NCI-H2107 treated with DMSO at 0.1 percent for 48 hours (cell line): ENCODE measurements around the gene LDLRAD3.
"Not testable (repeated sequence)": the region's sequence is repeated elsewhere in the genome, so short reads cannot be mapped to it uniquely, and the experiment has no call there.

Experiments used
- DNase-seq: peaks from one replicate; lab custom pipeline; 2025; ENCODE audit not compliant: unreplicated experiment; lab: John Stamatoyannopoulos, UW

The LDLRAD3 gene

GRCh38 chr11:35943713-35944502, at the start of gene LDLRAD3:
LDLRAD3 (plus strand) TSS chr11:35944062; CDS start chr11:35944099, 37 bp downstream.
- no peak for DNase-seq

GRCh38 chr11:35897019-35897418, 46.8 kb upstream of the LDLRAD3 start:
- no peak for DNase-seq

DNA sequence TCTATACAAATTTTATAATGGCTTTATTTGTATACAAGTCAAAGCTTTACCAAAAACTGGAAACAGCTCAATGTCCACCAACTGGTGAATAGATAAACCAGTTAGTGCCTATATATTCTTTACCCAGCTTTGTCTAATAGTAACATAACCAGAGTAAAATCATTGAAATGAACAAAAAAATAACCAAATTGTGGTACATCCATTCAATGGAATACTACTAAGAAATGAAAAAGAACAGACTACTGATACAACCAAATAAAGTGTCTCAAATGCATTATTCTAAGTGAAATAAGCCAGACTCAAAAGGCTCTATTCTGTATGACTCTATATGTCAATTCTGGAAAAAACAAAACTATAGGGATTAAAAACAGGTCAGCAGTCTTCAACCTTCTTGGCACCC, 40.9 kb upstream of the LDLRAD3 start:
- no peak for DNase-seq

- DNase-seq, result no peak
Measured at GRCh38 chr11:35905646-35906276, 38.1 kb upstream of the LDLRAD3 start.

- no peak for DNase-seq
Measured at GRCh38 chr11:35906277-35906661, 37.6 kb upstream of the LDLRAD3 start.

GRCh38 chr11:35906681-35907080, 37.2 kb upstream of the LDLRAD3 start:
- no peak for DNase-seq

GRCh38 chr11:35907648-35908431, 36.0 kb upstream of the LDLRAD3 start:
- DNase-seq, result no peak

DNA sequence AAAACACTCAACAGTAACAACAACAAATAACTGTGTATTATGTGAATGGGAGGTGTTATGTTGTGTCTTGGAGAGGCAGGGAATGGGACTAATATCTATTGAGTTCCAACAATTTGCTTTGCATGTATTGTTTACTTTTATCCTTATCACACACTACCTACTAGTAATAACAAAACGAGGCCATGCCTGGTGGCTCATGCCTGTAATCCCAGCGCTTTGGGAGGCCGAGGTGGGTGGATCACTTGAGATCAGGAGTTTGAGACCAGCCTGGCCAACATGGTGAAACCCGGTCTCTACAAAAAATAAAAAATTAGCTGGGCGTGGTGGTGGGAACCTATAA, 35.5 kb upstream of the LDLRAD3 start:
- not testable (repeated sequence) for DNase-seq

DNA sequence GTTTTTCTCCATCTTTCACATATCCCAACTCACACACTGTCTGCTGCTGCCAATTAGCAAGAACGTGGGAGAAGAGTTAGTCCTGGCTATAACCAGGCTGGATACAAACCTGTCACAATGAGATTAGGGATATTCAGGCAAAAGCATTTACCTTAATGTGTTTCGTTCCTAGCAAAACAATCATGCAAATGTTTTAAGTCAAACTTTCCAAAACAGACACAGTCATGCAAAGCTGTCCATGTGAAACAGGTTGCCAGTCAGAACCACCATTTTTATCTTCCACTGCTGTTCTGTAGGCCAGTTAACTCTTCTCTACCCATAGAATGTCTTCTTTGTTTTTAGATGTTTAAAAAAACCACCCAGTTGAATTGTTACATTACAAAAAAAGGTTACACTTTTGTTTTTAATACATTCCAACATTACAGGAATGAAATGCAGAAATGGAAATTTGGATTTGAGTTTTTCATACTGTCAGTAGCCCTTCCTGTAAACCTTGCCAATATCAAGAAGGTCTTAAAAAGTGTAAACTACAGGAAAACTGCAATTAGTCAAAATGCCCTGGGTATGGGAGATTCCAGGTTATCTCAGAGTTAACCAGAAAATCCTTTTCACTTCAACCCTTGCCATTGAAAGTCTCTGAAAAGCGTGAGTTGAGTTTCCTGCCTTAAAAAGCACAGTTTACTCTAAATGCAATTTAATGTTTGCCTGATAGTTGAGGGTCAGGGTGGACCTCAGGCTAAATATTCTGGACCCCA, 34.2 kb upstream of the LDLRAD3 start:
- no peak for DNase-seq

GRCh38 chr11:35911013-35911412, 32.8 kb upstream of the LDLRAD3 start:
- DNase-seq, result no peak

DNA sequence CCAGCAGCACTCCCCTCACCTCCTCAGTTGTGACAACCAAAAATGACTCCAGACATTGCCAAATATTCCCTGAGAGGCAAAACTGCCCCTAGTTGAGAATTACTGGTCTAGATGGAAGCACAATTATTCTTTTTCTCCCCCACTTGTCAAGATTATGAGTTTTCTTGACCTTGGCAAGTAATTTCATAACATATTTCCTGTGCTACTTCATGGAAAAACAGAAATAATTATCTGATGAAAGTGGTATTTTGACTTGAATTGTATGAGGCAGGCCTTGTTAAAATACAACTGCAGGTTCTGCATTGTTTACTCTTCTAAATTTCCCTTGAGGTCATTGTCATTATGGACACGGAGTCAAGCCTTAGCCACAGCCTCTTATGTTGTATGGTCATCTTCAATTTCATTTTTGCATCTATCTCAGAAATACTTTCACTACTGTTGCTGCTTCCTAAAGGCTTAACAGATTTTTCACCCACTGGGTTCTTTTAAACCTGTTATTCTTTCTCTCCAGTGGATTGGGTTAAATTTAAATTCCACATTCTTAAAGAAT, 32.2 kb upstream of the LDLRAD3 start:
- DNase-seq, result no peak

DNA sequence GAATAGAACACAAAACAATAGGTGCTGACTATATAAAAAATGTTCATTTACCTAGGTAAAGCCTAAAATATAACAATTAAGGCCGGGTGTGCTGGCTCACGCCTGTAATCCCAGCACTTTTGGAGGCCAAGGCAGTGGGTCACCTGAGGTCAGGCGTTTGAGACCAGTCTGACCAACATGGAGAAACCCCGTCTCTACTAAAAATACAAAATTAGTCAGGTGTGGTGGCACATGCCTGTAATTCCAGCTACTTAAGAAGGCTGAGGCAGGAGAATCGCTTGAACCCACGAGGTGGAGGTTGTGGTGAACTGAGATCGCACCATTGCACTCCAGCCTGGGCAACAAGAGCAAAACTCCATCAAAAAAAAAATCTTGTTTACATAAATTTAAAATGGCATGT, 31.4 kb upstream of the LDLRAD3 start:
- DNase-seq, result not testable (repeated sequence)

- no peak for DNase-seq
Measured at GRCh38 chr11:35912883-35913624, 30.8 kb upstream of the LDLRAD3 start.

DNA sequence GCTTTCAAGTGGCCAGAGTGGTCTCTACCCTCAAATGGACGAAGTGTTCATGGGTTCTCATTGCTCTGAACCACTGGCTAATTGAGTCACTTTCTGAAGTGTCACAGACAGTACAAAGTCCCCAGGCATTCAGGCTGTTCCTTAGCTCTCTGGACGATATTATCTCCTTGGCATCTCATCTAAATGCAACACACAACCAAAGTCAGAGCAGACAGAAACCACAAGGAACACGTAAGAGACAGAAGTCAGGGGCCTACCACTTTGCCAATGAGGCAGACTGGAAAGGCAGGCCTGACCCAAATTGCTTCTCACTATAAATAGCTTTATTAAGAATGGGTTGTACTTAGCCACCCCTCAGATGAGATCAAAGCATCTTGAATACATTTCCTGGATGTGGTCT, 29.0 kb upstream of the LDLRAD3 start:
- DNase-seq, result no peak

DNA sequence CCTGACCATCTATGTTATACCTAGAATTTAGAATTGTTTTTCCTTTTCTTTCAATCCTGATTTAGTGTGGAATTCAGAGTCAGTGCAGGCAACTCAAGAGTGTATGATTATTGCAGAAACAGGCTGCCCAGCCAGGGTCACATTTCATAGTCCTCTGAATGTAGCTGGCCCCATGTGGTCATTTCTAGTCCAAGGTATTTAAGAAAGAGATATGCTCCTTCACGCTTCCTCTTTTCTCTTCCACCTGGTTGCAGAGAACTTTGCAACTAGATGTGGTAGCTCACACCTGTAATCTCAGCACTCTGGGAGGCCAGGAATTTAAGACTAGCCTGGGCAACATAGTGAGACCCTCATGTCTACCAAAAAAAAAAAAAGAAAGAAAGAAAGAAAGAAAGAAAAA, 27.6 kb upstream of the LDLRAD3 start:
- DNase-seq, result no peak

- no peak for DNase-seq
Measured at GRCh38 chr11:35917676-35918075, 26.2 kb upstream of the LDLRAD3 start.

- DNase-seq, result peak; percentile 55
Measured at GRCh38 chr11:35918716-35919115, 25.1 kb upstream of the LDLRAD3 start.

- DNase-seq, result peak; percentile 91
Measured at GRCh38 chr11:35919244-35919643, 24.6 kb upstream of the LDLRAD3 start.

DNA sequence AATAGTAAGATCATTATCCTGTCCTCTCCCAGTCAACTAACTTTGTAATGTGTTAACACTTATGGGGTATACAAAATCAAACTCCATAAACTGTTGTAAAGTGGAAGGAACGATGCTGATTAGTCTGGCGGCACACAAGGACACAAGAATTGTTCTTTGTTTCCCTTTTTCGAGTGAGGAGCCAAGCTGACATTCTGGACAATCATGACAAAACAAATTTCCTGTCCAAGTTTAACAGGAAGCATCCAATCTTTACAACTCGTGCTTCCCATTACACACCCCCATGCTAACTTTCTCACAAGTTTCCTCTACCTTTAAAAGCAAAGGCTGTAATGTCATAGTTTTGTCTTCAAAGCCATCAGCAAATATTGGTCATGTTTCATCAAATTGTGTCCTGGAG, 20.4 kb upstream of the LDLRAD3 start:
- DNase-seq, result no peak

DNA sequence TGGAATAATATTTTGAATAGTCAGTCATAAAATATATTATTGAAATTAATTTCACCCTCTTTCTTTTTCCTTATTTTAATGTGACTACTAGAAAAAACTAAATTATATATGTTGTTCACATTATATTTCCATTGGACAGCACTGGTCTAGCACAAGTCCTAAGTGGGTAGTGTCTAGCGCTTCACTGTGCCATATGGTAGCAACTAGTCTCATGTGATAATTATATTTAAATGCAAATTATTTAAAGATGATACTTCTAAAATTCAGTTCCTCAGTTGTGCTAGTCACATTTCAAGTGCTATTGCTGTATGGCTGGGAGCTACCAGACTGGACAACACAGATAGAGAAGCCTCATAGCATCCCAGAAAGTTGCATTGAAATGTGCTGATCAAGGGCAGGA, 19.1 kb upstream of the LDLRAD3 start:
- DNase-seq, result no peak
